ENCODE results near the gene EGR4. TPM values are rescaled to one million over a fixed set of nuclear protein-coding genes. Genes with fewer than 3 reads are reported as not detected.

Gene EGR4
- total RNA-seq, 2 donors from 2014 or later = 0.15 TPM; not detected in 1

GRCh38 chr2:73265298-73266060, 27.9 kb downstream of the EGR4 start:
- no peaks in the 10 kb centered on the region for H3K4me1 ChIP-seq (ENCODE audit: control insufficient read depth, insufficient read depth, low read length)
- H3K36me3 Mint-ChIP-seq (ENCODE audit: low read depth) = peaks cover 7% of the 10 kb centered on the region

GRCh38 chr2:73264783-73265182, 28.6 kb downstream of the EGR4 start:
- Mint-ChIP-seq H3K36me3 (ENCODE audit: low read depth) (peaks cover 7% of the 10 kb centered on the region), H3K27ac (no peak overlapping the region), H3K4me1 (peaks cover 2% of the 10 kb centered on the region), H3K9me3 (no peaks in the 10 kb centered on the region), H3K27me3 (ENCODE audit: insufficient read depth) (peaks cover 28% of the 10 kb centered on the region), H3K4me3 (no peak overlapping the region)
- no peak overlapping the region for H3K27ac ChIP-seq (ENCODE audit: low read depth, low read length)
- no peak overlapping the region for H3K4me3 ChIP-seq (ENCODE audit: low read length)
- H3K9ac ChIP-seq (ENCODE audit: extremely low read depth, low read length, poor library complexity, severe bottlenecking) = no peak overlapping the region
- H3K4me1 ChIP-seq (ENCODE audit: control insufficient read depth, insufficient read depth, low read length) = no peaks in the 10 kb centered on the region
- no peaks in the 10 kb centered on the region for H3K36me3 ChIP-seq (ENCODE audit: control insufficient read depth, insufficient read depth, low read length)
- no peak for DNase-seq
- no peak for TF ChIP-seq CTCF (conservative IDR thresholded peaks at IDR 0.05)
- no peaks in the 10 kb centered on the region for H3K9me3 ChIP-seq (ENCODE audit: control insufficient read depth, low read length)
- WGBS, 2 experiments (ENCODE audit: insufficient coverage in 1 of 2, insufficient read length in 1 of 2) = 92 to 93% methylated on average over 3 to 4 of the region's 4 CpGs
- peaks cover 30% of the 10 kb centered on the region for H3K27me3 ChIP-seq (ENCODE audit: control insufficient read depth, insufficient read depth, low read length, poor library complexity, severe bottlenecking)

More at GRCh38 chr2:73265298-73266060, 27.9 kb downstream of the EGR4 start:
- WGBS, 2 experiments (ENCODE audit: insufficient coverage in 1 of 2, insufficient read length in 1 of 2) = 90% methylated on average over 15 to 28 of the region's 28 CpGs
- Histone ChIP-seq H3K27me3 (ENCODE audit: control insufficient read depth, insufficient read depth, low read length, poor library complexity, severe bottlenecking) (peaks cover 37% of the 10 kb centered on the region), H3K9me3 (ENCODE audit: control insufficient read depth, low read length) (no peaks in the 10 kb centered on the region), H3K4me3 (ENCODE audit: low read length) (no peak overlapping the region), H3K36me3 (ENCODE audit: control insufficient read depth, insufficient read depth, low read length) (no peaks in the 10 kb centered on the region), H3K27ac (ENCODE audit: low read depth, low read length) (no peak overlapping the region), H3K9ac (ENCODE audit: extremely low read depth, low read length, poor library complexity, severe bottlenecking) (no peak overlapping the region)
- Mint-ChIP-seq H3K9me3 (no peaks in the 10 kb centered on the region), H3K4me1 (peaks cover under 1% of the 10 kb centered on the region), H3K27ac (no peak overlapping the region), H3K4me3 (no peak overlapping the region), H3K27me3 (ENCODE audit: insufficient read depth) (peaks cover 35% of the 10 kb centered on the region)
- no peak for TF ChIP-seq CTCF (conservative IDR thresholded peaks at IDR 0.05)
- DNase-seq = no peak

- Mint-ChIP-seq H3K27ac (no peak overlapping the region), H3K4me3 (no peak overlapping the region), H3K36me3 (ENCODE audit: low read depth) (peaks cover 7% of the 10 kb centered on the region), H3K4me1 (peaks cover 2% of the 10 kb centered on the region), H3K27me3 (ENCODE audit: insufficient read depth) (peaks cover 26% of the 10 kb centered on the region), H3K9me3 (no peaks in the 10 kb centered on the region)
- DNase-seq = no peak
- Histone ChIP-seq H3K4me3 (ENCODE audit: low read length) (no peak overlapping the region), H3K4me1 (ENCODE audit: control insufficient read depth, insufficient read depth, low read length) (no peaks in the 10 kb centered on the region), H3K36me3 (ENCODE audit: control insufficient read depth, insufficient read depth, low read length) (no peaks in the 10 kb centered on the region), H3K27me3 (ENCODE audit: control insufficient read depth, insufficient read depth, low read length, poor library complexity, severe bottlenecking) (peaks cover 26% of the 10 kb centered on the region), H3K27ac (ENCODE audit: low read depth, low read length) (no peak overlapping the region), H3K9ac (ENCODE audit: extremely low read depth, low read length, poor library complexity, severe bottlenecking) (no peak overlapping the region), H3K9me3 (ENCODE audit: control insufficient read depth, low read length) (no peaks in the 10 kb centered on the region)
- no peak for TF ChIP-seq CTCF (conservative IDR thresholded peaks at IDR 0.05)
- 91 to 94% methylated on average over 9 to 15 of the region's 15 CpGs for WGBS, 2 experiments (ENCODE audit: insufficient coverage in 1 of 2, insufficient read length in 1 of 2)
These were observed 29.1 kb downstream of the EGR4 start for GRCh38 chr2:73264332-73264606.

Data from endodermal cell (in vitro differentiated cells).